Upper lobe of left lung (tissue), 4 donors: ENCODE results near the gene SMC6.

Experiments
- POLR2A ChIP-seq, 4 donors: fragments of 450-650 bp; IDR thresholded peaks; one replicate each; pipeline ENCODE4 v1.5.1; 2016 to 2017; ENCODE audit warnings: antibody characterized with exemption in 4 of 4, mild to moderate bottlenecking in 2 of 4
- TF ChIP-seq, protein P1 (sequence below), 6 experiments: fragments of 450-650 bp in 4 of 6; fragments of 200-600 bp in 2 of 6; sonication (generic) in 2 of 6; IDR thresholded peaks; one replicate each; pipeline ENCODE4 v1.5.1; 2016 to 2019; ENCODE audit warnings: antibody characterized with exemption in 6 of 6

DNA sequence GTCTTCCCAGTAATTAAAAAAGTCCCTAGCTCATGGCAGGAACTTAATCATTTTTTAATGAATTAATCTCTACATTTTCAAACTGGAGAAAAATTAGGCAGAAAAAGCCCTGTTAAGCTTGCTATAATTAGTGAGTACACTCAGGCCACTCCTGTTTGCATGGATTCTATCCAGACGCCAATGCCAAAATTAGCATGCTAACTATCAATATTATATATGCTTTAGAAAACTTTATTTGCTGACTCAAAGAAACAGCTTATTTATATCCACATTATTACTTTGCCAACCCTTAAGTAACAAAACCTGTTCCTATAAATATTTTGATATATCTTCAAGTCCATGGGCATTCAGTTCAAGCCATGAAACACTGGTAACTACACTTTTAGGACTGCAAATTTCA, 90.9 kb downstream of the SMC6 start:
- TF ChIP-seq, protein P1, sequence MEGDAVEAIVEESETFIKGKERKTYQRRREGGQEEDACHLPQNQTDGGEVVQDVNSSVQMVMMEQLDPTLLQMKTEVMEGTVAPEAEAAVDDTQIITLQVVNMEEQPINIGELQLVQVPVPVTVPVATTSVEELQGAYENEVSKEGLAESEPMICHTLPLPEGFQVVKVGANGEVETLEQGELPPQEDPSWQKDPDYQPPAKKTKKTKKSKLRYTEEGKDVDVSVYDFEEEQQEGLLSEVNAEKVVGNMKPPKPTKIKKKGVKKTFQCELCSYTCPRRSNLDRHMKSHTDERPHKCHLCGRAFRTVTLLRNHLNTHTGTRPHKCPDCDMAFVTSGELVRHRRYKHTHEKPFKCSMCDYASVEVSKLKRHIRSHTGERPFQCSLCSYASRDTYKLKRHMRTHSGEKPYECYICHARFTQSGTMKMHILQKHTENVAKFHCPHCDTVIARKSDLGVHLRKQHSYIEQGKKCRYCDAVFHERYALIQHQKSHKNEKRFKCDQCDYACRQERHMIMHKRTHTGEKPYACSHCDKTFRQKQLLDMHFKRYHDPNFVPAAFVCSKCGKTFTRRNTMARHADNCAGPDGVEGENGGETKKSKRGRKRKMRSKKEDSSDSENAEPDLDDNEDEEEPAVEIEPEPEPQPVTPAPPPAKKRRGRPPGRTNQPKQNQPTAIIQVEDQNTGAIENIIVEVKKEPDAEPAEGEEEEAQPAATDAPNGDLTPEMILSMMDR (IDR thresholded peaks at IDR 0.05), result no peak
- TF ChIP-seq POLR2A (IDR thresholded peaks at IDR 0.05), result no peak
